ENCODE measurements around the gene UBC. TPM values are rescaled to one million over a fixed set of nuclear protein-coding genes. Genes with fewer than 3 reads are reported as not detected.

Gene UBC
- total and polyA plus RNA-seq, 2 donors (not counting 1 experiment from before 2014, with no cell fraction given) = 2,019 to 2,362 TPM

GRCh38 chr12:124952801-124953200 is 38.4 kb upstream of the UBC start:
- no peak overlapping the region for H2AFZ ChIP-seq (ENCODE audit: low read length)
- peaks cover 17% of the 10 kb centered on the region for H3K36me3 ChIP-seq (ENCODE audit: control insufficient read depth, insufficient read depth, low read length)
- TF ChIP-seq EZH2 (IDR thresholded peaks at IDR 0.05; ENCODE audit: low read length, missing control alignments) (no peak), CTCF (conservative IDR thresholded peaks at IDR 0.05 in 1 of 2, IDR thresholded peaks at IDR 0.05 in 1 of 2; ENCODE audit: low read depth in 1 of 2, low read length in 2 of 2) (no peak)
- H3K79me2 ChIP-seq (ENCODE audit: control insufficient read depth, insufficient read depth, low read length) = no peaks in the 10 kb centered on the region
- DNase-seq (ENCODE audit: low read depth in 2 of 2) = no peak
- no peak overlapping the region for H3K27ac ChIP-seq (ENCODE audit: insufficient read depth, low read length)
- no peak overlapping the region for H3K9ac ChIP-seq (ENCODE audit: insufficient read depth, low read length)
- no peaks in the 10 kb centered on the region for H3K27me3 ChIP-seq (ENCODE audit: control insufficient read depth, insufficient read depth, low read length)
- no peaks in the 10 kb centered on the region for H4K20me1 ChIP-seq (ENCODE audit: control insufficient read depth, extremely low read depth, insufficient read depth, low read length)
- no peak overlapping the region for H3K4me2 ChIP-seq (ENCODE audit: extremely low read depth, insufficient read depth, low read length)
- no peaks in the 10 kb centered on the region for H3K9me3 ChIP-seq (ENCODE audit: control insufficient read depth, insufficient read depth, low read depth, low read length)
- H3K4me3 ChIP-seq (replicated peaks in 1 of 4; ENCODE audit: control extremely low read depth in 1 of 4, insufficient read depth in 1 of 4, low read depth in 3 of 4, low read length in 4 of 4) = no peak overlapping the region
- H3K4me1 ChIP-seq (ENCODE audit: control insufficient read depth, extremely low read depth, insufficient read depth, low read length) = no peaks in the 10 kb centered on the region

GRCh38 chr12:124952295-124952694 is 37.8 kb upstream of the UBC start:
- Histone ChIP-seq H3K4me3 (replicated peaks in 1 of 4; ENCODE audit: control extremely low read depth in 1 of 4, insufficient read depth in 1 of 4, low read depth in 3 of 4, low read length in 4 of 4) (no peak overlapping the region), H4K20me1 (ENCODE audit: control insufficient read depth, extremely low read depth, insufficient read depth, low read length) (no peaks in the 10 kb centered on the region), H3K27ac (ENCODE audit: insufficient read depth, low read length) (no peak overlapping the region), H3K9me3 (ENCODE audit: control insufficient read depth, insufficient read depth, low read depth, low read length) (no peaks in the 10 kb centered on the region), H3K36me3 (ENCODE audit: control insufficient read depth, insufficient read depth, low read length) (peaks cover 16% of the 10 kb centered on the region), H3K9ac (ENCODE audit: insufficient read depth, low read length) (no peak overlapping the region), H3K4me1 (ENCODE audit: control insufficient read depth, extremely low read depth, insufficient read depth, low read length) (no peaks in the 10 kb centered on the region), H3K4me2 (ENCODE audit: extremely low read depth, insufficient read depth, low read length) (no peak overlapping the region), H3K79me2 (ENCODE audit: control insufficient read depth, insufficient read depth, low read length) (no peaks in the 10 kb centered on the region), H3K27me3 (ENCODE audit: control insufficient read depth, insufficient read depth, low read length) (no peaks in the 10 kb centered on the region), H2AFZ (ENCODE audit: low read length) (no peak overlapping the region)
- TF ChIP-seq EZH2 (IDR thresholded peaks at IDR 0.05; ENCODE audit: low read length, missing control alignments) (no peak), CTCF (conservative IDR thresholded peaks at IDR 0.05 in 1 of 2, IDR thresholded peaks at IDR 0.05 in 1 of 2; ENCODE audit: low read depth in 1 of 2, low read length in 2 of 2) (no peak)
- DNase-seq (ENCODE audit: low read depth in 2 of 2) = no peak

- Histone ChIP-seq H3K27ac (ENCODE audit: insufficient read depth, low read length) (no peak overlapping the region), H3K4me1 (ENCODE audit: control insufficient read depth, extremely low read depth, insufficient read depth, low read length) (no peaks in the 10 kb centered on the region), H3K27me3 (ENCODE audit: control insufficient read depth, insufficient read depth, low read length) (no peaks in the 10 kb centered on the region), H3K9ac (ENCODE audit: insufficient read depth, low read length) (no peak overlapping the region), H3K4me3 (replicated peaks in 1 of 4; ENCODE audit: control extremely low read depth in 1 of 4, insufficient read depth in 1 of 4, low read depth in 3 of 4, low read length in 4 of 4) (no peak overlapping the region), H3K9me3 (ENCODE audit: control insufficient read depth, insufficient read depth, low read depth, low read length) (no peaks in the 10 kb centered on the region), H2AFZ (ENCODE audit: low read length) (no peak overlapping the region), H3K79me2 (ENCODE audit: control insufficient read depth, insufficient read depth, low read length) (no peaks in the 10 kb centered on the region), H3K36me3 (ENCODE audit: control insufficient read depth, insufficient read depth, low read length) (peaks cover 12% of the 10 kb centered on the region), H3K4me2 (ENCODE audit: extremely low read depth, insufficient read depth, low read length) (no peak overlapping the region), H4K20me1 (ENCODE audit: control insufficient read depth, extremely low read depth, insufficient read depth, low read length) (no peaks in the 10 kb centered on the region)
- no peak for DNase-seq (ENCODE audit: low read depth in 2 of 2)
- no peak for TF ChIP-seq CTCF (conservative IDR thresholded peaks at IDR 0.05 in 1 of 2, IDR thresholded peaks at IDR 0.05 in 1 of 2; ENCODE audit: low read depth in 1 of 2, low read length in 2 of 2)
- no peak for TF ChIP-seq EZH2 (IDR thresholded peaks at IDR 0.05; ENCODE audit: low read length, missing control alignments)
Measured at GRCh38 chr12:124949779-124950728, 35.6 kb upstream of the UBC start.
